Measurements from ENCODE around the gene CAND1.

CAND1 gene

DNA sequence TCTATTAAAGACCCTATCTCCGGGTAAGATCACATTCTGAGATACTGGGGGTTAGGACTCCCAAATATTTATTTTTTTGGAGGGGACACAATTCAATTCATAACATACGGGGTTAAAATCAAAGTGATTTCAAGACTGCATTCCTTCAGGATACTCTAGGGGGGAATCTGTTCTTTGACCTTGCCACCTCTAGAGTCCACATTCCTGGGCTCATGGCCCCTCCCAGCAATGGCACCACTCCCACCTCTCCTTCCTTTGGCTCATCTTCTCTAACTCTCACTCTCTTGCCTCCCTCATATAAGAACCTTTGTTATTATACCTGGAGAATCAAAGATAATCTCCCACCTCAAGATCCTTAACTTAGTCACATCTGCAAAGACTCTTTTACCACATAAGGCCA lies 79.5 kb downstream of the CAND1 start:
- no peak for DNase-seq

DNA sequence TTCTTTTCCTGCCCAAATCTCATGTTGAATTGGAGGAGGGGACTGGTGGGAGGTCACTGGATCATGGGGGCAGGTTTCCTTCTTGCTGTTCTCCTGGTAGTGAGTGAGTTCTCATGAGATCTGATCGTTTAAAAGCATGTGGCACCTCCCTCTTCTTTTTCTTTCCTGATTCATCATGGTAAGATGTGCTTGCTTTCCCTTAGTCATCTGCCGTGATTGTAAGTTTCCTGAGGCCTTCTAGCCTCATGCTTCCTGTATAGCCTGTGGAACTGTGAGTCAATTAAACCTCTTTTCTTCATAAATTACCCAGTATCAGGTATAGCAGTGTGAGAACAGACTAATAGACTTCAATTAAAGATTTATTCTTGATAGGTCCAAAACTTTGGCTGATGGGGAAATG lies 83.5 kb downstream of the CAND1 start:
- DNase-seq = no peak

DNA sequence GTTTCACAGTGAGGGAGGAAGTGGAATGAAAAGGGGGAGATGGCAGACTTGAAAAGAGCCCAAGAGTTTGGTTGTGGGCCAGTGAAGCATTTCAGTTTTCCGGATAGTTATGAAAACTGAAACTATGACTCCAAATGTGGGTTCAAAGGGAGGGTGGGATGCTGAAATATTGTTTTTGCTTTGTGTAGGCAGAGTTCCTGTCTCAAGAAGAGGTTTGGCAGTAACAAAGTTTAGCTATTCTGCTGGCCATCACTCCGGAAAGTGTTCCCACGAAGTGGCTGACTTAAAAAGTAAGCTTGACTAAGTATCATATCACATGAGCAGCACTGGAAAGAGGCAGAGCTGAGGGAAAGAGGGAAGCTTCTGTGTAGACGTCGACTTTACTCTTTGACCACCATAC lies 85.2 kb downstream of the CAND1 start:
- DNase-seq = no peak

DNA sequence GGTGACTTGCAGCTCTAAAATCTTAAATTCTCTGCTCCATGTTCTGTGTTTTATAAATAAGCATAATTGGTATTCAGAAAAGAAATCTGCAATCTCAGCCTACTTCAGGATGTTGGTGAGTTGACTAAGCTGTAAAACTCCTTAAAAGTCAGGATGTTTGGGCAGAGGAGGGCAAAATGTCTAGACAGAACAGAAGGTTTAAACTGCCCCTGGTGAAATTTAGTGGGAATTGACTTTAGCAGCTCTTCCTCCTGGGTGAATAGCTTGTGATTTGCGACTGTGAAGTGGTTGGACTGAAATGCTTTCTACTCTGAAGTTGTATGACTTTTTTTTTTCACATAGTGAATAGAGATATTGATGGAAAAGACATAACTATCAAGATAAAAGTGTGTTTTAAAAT lies 85.8 kb downstream of the CAND1 start:
- DNase-seq = no peak

DNA sequence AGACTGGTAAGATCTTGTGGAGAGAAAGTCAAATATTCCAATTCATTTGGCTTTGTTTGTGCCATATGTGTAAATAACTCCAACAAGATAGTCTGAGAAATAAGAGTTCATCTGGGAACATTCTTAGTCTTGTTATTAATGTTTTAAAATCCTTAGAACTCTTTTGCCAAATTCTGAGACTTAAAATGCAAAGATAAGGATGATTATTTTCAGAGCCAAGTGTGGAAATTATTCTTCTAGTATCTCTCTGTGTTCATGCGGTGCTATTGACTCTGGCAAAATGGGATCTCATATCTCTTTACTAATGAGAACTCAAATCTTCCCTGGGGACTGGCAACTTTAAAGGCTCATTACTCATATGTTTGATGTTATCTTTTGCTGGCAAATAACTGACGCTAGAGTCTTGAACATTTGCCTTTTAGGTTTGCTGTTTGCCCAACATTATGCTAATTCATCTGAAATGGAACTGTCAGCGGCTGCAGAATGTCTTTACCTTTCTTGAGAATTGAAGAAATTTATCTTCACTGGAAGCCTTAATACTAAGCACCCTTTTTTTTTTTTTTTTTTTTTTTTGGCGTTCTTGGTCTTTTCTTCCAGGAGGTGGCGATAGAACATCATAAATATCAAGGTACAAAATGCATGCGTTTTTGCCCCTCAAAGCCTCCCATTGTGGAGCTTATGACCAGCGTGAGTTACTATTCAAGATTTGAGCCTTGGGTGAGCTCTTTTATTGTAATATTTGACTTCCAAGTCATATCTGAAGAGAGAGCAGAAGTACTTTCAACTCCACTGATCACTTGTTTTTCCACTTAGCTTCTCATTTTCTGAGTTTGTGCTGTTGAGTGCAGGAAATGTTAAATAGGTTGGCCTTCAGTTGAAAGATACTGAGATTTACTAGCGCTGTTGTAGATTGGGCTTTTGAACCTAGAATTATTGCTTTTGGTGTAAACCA lies 86.5 kb downstream of the CAND1 start:
- no peak for DNase-seq

DNA sequence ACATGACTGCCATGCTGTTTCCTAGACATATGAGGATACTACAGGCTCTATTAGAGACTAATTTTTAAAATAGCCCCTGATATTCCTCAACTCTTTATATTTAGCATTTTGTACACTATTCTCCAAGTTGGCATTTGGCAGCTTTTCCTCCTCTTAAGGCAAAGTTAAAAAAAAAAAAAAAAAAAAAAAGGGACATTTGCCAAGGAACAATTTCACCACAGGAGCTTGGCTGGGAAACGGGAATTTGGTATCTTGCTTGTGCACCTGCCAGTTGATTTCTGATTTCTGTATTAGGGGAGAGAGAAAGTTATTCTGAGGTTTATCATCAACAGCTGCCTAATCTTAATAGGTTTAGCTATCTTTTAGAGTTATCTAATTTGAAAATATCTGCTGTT lies 87.2 kb downstream of the CAND1 start:
- DNase-seq = no peak

DNA sequence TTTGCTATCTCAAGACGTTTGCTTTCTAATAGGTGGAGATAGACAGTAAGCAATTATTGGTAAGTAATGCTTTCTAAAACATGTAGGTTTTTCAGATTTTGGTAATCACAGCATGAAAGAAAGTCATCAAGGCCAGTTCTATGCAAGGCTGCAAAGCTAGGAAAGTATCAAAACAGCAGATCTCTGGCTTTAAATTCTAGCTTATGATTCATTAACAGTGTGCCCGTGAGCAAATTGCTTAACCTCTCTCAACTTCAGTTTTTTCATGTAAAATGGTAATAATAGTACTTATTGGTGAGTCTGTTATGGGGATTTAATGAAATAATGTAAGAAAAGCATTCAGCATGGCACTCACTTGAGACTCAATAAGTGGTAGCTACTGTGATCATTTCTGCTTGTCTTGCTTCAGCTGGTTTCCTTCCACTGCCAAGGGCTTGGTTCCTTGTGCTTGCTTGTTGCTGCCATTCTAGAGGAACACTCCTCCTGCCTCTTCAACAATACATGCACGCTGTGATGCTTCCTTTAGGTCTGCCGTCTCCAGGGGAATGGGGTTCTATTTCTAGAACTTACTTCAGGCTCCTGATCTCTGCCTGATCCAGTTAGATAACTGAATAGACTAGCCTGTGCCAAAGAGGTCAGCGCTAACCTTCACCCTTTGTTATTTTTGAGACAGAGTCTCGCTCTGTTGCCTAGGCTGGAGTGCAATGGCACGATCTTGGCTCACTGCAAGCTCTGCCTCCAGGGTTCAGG lies 88.4 kb downstream of the CAND1 start:
- no peak for DNase-seq

DNA sequence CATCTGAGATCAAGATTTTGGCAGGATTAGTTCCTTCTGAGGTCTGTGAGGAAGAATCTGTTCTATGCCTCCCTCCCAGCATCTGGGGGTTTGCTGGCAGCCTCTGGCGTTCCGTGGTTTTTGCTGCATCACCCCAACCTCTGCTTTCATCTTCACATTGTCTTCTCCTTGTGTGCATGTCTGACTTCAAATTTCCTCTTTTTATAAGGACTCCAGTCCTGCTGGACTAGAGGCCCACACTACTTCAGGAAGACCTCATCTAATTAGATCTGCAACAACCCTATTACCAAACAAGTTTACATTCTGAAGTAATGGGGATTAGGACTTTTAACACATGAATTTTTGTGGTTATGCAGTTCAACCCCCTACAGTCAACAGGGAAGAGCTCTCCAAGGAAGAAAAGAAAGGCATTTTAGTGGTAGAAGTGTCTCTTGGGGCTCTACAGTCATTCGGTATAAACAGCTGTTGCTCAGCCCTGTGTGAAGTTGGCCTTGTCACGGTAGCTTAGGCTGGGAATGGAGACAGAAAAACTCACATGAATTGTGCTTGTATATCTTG lies 89.7 kb downstream of the CAND1 start:
- DNase-seq = no peak

DNA sequence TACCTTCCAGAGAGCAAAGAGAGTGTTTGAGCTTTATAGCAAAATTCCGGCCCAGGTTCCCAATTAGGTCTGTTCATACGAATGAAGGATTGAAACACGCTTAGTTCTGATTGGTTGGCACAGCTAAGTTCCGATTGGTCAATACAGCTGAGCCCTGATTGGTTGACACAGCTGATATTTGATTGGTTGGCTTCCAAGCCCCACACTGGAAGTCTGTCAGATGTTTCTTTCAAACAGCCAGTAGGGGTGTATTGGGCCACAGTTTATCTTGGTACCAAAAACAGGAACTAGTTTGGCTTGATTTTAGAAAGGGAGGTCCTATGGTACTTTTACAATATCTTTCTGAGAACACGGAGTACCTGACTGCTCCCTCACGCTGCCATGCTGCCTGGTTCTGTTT lies 93.4 kb downstream of the CAND1 start:
- DNase-seq = no peak

DNA sequence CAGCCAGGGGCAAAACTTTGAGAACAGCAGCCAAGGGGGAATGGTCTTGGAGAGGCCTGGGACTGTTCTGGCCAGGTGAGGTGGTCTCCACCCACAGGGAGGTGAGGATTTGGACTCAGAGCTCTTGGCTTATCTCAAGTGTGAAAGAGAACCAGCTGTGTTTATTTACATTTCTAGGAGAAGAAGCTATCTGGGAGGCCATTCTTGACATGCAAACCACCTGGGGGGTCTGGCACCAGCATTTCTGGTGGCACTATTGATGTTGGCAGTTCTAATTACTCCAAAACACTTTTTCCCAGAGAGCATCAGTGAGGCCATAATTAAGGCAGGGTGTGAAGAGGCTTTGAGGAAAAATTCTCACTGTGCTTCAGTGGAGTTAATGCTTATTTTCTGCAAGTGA lies 95.1 kb downstream of the CAND1 start:
- no peak for DNase-seq

DNA sequence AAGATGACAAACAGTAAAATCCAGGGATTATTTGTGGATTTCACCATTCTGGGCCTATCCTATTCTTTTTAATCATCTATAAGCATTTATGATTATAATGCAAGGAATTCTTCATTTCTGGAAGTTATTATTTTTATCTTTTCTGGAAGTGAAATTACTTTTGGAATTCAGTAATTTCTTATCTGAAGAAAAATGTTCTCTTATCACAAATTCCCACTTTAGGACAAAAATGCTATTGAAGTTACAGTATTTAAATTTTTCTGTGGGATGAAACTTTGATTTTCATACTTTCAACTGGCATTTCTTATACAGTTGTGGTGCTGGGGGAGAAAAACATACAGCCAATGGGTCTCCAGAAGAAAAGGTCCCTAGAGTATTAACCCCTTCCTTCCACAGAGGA lies 96.0 kb downstream of the CAND1 start:
- DNase-seq = no peak

DNA sequence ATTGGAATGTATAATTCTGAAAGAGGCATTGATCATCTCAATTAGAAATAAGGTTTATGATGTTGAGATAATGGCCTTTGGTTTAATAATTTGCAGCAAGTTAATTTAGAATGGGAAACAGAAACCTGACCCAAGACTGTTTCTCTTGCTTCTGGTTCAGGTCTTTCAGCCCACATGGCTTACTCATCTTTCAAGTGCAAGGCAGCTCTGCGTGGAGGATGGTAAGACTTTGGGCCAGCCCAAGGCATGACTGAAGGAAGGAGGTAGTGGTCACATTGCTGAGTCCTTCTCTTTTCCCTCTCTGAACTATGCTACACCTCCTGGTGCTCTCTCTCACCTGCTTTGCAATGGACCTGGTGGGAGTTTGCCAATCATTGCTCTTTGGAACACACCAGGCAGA lies 98.7 kb downstream of the CAND1 start:
- DNase-seq = no peak

Measured in activated CD8-positive, alpha-beta memory T cell treated with anti-CD3 and anti-CD28 coated beads, Interleukin-2, amount 50 U/mL, for 4 hours (primary cell).